Myocyte (in vitro differentiated cells): Measurements from ENCODE around the gene TAF12. TPM values are rescaled to one million over a fixed set of nuclear protein-coding genes. Genes with fewer than 3 reads are reported as not detected.
"Not testable (repeated sequence)": the region's sequence is repeated elsewhere in the genome, so short reads cannot be mapped to it uniquely, and the experiment has no call there.

Source experiments
- DNase-seq: peaks from one replicate; pipeline ENCODE4 v3.0.0-alpha.2; 2012; ENCODE audit warnings: low read depth
- total RNA-seq: library from RNA; depleted of rRNA; stranded (reverse); fragments of >200 nt; gene quantifications from 2 replicates; pipeline ENCODE4 v1.2.3, GENCODE V29; 2014

Gene TAF12
- total RNA-seq, 1 donor from 2014 or later, result 58.6 TPM

DNA sequence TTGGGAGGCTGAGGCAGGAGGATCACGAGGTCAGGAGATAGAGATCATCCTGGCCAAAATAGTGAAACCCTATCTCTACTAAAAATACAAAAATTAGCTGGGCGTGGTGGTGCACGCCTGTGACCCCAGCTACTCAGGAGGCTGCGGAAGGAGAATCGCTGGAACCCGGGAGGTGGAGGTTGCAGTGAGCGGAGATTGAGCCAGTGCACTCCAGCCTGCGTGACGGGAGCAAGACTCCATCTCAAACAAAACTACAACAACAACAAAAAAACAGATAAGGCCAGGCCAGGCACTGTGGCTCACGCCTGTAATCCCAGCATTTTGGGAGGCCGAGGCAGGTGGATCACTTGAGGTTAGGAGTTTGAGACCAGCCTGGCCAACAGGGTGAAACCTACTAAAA, 2.5 kb upstream of the TAF12 start:
- not testable (repeated sequence) for DNase-seq

DNA sequence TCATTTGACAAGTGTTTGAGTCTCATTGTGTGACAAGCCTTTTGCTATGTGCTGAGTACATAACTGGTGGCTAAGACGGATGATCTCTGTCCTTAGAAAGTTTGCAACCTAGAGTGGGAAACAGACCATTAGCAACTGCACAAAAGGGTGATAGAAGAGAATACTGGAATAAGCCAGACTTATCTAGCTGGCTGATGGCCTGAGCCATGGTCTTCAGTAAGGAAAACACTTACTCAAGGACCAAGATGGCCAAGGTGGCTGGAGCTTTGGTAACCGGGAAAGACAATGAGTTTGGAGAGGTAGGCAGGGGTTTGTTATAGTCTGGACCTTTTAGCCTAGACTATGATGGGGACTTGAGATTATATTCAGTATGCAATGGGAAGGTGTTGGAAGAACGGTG, 1.6 kb upstream of the TAF12 start:
- DNase-seq, result no peak

DNA sequence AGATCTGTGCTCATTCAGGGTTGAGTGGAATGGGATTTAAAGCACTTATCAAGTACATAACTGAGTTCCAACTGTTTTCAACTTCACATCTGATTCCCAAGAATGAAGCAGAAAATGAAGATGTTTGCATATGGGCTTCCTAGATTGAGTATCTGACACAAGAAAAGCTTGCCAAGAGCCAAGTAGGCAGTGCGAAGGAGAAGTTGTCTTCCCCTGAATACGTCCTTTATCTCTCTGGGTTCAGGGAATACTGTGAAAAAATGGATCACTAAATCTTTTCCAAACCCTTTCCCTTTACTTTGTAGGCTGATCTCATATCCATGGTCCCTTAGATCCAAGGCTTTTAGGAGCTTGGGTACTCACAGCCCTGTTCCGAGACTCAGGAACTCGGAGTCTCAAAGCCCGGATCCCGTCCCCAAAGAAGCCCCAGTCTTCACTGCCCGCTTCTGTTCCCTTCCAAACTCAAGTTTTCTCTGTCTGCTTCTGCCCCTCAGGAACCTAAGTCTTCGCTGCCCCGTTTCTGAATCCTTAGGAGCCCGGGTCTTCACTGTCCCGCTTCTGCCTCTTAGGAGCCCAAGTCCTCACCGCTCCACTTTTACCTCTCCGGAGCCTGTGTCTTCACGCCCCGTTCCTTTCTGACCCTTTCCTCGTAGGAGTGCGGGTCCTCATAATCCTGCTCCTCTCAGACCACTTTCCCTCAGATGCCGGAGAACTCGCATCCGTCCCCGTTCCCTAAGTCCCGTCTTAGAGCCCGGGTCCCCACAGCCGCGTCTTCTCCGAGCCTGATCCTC, 616 bp downstream of the TAF12 start:
- DNase-seq, result peak; percentile 38

DNA sequence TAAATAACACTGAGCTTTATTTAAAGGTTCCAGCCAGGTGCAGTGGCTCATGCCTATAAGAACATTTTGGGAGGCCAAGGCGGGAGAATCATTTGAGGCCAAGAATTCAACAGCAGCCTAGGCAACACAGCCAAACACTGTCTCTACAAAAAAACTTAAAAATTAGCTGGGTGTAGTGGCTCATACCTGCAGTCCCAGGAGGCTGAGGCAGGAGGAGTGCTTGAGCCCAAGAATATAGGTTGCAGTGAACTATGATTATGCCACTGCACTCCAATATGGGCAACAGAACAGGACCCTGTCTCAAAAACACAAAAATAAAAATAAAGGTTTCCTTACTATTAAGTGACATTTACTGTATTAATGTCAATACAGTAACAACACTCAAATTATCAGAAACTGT, 2.1 kb downstream of the TAF12 start:
- no peak for DNase-seq

DNA sequence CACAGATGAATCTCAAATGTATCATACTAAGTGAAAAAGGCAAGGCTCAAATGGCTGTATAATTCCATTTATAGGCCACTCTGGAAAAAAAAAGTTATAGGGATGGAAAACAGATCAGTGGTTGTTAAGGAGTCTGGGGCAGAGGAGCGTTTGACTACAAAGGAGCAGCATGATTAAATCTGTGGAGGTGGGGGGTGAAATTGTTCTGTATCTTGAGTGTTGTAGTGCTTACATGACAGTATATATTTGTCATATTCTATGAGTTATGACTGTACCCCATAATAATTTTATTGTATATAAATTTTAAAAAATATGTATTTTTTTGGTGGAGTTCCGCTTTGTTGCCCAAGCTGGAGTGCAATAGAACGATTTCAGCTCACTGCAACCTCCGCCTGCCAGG, 10.3 kb downstream of the TAF12 start:
- no peak for DNase-seq

DNA sequence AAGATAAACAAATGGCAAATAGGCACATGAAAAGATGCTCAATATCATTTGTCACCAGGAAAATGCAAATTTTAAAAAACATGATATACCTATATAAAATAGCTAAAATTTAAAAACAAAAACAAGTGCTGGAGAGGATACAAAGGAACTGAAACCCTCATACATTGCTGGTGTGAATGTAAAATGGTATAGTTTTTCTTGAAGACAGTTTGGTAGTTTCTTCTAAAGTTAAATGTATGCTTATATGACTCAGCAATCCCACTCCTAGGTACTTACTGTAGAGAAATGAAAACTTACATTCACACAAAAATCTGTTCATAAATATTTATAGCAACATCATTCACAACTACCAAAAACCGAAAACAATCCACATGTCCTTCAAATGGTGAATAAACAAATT, 11.2 kb downstream of the TAF12 start:
- no peak for DNase-seq

DNA sequence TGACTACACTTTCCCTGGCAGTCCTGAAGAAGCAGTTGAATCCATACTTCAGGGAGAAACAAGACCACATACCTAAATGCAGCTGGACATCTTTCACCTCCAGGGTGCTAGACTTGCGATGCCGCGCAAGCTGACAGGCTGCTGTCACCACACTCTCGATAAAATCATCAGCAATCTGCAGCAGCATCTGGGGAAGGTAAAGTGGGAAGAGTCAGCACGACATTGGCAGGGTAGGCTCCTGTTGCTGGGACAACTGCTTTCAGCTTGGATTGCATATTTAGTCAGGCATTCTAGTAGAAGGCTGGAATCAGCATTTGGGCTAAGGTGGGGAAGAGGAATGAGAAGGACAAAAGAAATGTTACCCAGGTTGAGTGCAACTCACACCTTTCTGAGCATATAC, 29.7 kb downstream of the TAF12 start:
- no peak for DNase-seq

DNA sequence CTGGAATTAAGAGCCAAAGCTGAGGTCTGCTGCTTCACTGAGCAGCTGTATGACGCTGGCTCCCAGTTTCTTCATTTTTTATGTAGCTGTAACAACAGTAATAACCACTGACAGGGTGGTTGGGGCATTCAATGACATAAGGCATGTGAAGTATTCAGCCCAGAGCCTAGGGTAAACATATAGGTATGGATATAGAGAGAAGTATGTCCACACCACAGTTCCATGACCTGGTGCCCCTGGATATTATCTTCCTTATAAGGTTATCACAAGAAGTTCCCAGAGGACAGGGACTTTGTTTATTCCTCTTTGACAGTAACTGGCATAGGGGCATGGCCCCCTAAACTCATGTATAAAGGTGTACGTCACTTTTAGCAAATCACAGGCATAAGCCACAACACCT, 36.1 kb downstream of the TAF12 start:
- DNase-seq, result no peak

DNA sequence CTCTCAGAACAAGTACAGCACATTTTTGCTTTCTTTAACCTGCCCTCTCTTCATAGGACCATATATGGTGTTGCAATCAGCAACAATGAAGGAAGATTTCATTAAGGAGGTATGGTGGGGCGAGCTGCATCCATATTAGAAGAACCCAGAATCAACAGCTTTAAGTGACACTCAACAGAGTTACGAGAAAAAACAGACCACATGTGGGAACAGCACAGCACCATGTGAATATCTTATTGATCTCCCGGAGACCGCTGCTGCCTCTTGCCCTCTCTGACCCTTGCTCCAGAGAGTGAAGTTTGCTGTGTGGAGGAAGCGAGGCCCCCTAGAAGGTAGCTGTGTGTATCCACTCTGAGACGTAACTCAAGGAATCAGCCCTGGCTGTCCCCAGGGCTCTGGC, 37.9 kb downstream of the TAF12 start:
- no peak for DNase-seq

DNA sequence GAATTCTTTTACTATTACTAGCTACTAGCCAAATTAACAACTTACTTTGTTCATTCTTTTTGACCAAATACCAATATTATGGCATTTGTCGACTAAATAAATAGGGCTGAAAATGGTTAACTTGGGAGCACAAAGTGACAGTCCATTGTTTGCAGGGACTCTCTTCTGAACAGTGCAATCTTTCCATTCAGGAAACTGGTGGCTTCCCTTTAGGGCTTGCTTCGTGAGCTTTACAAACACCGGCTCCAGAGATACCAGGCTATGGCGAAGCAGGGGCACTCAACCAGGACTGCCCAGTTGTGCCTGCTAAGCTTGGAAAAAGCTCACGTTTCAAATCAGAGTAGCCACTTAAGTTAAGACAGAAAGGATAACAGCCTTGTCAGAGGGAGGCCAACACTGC, 38.5 kb downstream of the TAF12 start:
- DNase-seq, result no peak

DNA sequence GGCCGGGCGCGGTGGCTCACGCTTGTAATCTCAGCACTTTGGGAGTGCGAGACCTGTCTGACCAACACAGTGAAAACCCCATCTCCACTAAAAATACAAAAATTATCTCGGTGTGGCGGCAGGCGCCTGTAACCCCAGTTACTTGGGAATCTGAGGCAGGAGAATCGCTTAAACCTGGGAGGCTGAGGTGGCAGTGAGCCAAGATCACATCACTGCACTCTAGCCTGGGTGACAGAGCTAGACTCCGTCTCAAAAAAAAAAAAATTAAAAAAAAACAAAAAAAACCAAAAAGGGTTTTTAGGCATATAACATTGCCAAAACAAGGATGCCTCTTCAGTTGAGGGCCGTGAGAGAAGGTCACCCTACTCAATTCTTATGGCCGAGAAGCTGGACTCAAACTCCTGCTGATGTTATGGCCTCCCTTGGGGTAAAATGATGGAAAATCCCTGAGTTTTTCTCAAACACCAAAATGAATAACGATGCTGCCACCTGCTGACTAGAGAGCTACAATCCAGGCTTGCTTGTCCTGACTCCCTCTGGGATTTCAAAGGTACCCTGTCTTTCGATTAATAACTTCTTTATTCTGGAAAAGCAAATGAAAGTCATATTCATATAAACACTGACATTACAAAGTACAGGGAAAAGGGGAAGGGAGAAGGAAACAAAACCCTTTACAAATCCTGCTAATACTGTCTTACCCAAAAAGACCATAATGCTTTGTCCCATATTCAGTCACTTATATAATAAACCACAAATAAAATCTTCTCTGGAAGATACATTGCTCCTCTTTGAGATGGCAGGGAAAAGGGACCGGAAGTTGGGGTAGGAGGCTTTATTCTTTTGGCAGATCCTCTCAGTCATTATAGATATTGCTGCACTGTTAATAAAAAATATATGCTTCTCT, 40.1 kb downstream of the TAF12 start:
- DNase-seq, result peak; percentile 84

DNA sequence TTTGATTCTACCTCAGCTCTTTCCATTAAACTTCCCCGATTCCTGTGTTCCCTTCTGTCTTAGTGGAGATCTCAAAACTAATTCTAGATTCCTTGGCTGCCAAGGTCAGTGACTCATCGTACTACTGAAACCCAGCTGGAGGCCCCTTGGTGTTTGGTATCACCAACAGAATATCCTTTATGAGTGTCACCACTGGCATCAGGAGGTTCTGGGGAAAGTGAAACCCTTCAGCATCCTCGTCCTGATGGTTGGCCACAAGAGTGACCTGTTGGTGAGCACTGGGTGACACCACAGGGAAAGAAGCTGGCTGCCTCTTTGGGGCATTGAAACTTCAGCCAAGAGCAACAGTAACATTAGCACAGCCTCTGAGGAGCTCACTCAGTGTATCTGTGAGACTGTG, 41.2 kb downstream of the TAF12 start:
- DNase-seq, result peak; percentile 97

DNA sequence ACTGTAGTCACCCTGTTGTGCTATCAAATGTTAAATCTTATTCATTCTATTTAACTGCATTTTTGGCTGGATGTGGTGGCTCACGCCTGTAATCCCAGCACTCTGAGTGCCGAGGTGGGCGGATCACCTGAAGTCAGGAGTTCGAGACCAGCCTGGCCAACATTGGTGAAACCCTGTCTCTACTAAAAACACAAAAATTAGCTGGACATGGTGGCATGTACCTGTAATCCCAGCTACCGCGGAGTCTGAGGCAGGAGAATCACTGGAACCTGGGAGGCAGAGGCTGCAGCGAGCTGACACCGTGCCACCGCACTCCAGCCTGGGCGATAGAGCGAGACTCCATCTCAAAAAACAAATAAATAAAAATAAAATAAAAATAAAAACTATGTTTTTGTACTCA, 46.6 kb downstream of the TAF12 start:
- DNase-seq, result not testable (repeated sequence)

DNA sequence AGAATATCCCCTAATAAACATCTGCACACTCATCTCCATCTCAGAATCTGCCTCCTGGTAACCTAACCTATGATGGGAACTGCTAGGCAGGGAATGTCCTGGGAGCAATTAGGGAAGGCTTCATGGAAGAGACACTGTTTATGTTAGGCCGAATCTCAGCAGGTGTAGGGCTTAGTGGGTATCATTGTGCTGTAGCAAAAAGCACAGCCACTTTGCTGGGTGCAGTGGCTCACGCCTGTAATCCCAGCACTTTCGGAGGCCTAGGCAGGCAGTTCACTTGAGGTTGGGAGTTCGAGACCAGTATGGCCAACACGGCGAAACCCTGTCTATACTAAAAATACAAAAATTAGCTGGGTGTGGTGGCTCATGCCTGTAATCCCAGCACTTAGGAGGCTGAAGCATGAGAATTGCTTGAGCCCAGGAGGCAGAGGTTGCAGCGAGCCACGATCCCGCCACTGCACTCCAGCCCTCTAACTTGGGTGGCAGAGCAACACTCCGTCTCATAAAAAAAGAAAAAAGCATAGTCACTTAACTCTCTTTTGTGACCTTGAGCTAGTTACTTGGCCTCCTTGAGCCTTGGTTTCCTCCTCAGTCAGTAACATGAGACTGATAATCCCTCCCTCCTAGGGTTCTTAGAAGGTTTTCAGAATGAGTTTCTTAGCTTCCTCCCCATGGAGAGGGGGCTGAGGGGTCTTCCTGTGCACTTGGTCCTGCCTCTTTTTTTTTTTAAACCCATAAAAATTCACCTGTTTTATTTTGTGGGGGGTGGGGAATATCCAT, 47.3 kb downstream of the TAF12 start:
- DNase-seq, result no peak

DNA sequence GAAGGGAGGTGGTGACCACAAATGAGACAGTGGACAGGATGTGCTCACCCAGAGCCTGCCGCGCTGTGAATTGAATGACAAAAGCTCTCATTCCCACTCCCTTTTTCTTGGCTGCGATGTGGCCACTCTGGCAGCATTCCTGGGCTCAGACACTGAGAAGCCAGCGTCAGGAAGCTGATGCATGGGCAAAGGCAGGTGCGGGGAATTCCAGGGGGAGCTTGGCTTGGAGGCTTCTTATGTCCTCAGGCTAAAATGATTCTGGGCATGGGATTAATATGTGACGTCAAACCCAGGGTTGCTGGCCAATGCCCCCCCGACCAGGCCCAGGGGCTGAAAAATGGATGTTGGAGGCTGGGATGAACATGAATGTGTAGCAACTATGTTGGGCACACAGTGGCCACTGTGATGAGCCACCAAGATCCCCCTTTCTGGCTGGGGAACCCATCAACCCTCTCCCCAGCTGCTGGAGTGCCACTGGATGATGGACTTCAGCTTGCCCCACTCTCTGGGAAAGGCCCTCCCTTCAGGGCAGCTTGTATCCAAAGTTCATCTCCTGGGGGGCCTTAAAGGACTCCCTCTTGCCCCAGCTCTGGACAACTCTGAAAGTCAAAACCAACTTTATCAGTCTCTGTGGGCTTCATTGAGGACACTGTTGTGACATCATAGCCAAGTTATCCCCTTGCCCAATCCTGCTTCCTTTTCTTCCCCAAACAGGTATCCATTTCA, 48.0 kb downstream of the TAF12 start:
- DNase-seq, result peak; percentile 73

DNA sequence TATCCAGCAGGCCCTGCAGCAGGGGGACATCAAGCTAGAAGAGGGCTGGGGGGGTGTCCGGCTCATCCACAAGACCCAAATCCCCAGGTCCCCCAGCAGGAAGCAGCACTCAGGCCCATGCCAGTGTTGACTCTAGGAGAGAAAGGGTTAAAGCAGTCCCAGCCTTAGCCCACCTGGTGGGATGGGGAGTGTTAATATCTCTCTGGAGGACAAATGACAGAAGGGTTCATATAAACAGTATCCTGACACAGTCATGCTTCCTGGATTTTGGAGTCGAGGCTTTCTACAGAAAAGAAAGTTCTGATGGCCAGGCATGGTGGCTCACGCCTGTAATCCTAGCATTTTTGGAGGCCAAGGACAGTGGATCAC, 48.9 kb downstream of the TAF12 start:
- DNase-seq, result not testable (repeated sequence)

DNA sequence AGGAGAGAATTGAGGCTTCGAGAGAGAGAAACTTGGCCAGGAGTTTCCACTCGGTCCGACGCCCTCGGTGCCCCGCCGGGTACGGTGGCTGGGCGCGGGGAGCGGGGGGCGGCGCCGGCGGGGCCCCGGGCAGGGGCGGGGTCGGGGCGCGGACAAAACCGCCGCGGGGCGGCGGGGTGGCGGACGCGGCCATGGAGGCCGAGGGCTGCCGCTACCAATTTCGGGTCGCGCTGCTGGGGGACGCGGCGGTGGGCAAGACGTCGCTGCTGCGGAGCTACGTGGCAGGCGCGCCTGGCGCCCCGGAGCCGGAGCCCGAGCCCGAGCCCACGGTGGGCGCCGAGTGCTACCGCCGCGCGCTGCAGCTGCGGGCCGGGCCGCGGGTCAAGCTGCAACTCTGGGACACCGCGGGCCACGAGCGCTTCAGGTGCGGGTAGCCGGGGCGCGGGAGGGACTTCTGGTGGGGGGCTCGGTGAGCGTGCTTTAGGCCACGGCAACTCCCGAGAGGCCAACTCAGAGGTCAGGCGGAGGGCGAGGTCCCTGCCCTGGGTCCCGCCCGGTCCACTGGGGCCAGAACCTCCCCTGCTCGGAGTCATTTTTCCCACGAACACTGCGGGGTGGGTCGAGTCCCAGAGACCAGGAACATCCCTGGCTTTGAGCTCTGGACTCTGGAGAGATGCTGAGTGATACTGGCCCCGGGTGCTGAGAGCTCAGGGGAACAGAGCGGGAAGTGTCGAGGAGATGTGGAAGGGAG, 50.4 kb downstream of the TAF12 start:
- DNase-seq, result no peak

DNA sequence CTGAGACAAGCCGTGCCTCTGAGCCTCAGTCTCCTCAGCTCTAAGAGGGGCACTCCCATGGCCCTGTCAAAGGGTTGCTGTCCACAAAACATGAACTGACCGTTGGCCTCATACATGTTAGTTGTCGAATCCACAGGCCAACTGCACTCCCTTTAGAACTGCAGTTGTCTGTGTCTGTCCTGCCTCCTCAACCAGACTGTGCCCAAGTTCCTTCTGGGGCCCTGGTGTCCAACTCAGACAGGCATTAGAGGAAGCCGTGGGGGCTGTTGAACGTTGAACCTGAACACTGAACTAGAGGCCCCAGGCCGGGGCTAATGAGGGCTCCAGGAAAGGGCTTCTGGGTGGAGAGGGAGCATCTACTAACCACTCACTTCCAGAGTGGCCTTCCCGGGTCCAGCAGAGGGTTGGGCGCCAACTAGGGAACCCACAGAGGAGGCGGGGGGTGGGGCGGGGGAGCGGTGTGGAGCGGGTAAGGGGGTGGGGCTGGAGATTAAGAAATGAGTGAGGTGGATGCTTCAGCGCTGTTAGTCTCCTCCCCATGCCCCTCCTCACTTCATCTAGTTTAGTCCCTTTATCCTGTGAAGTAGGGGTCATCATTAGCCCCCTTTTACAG, 51.1 kb downstream of the TAF12 start, which contains the start of gene RAB42:
Gene RAB42 (plus strand): TSS at position 558 of the 613 bp plus-strand sequence. CDS start 247 bp downstream, outside the sequence.
- peak; percentile 37 for DNase-seq

DNA sequence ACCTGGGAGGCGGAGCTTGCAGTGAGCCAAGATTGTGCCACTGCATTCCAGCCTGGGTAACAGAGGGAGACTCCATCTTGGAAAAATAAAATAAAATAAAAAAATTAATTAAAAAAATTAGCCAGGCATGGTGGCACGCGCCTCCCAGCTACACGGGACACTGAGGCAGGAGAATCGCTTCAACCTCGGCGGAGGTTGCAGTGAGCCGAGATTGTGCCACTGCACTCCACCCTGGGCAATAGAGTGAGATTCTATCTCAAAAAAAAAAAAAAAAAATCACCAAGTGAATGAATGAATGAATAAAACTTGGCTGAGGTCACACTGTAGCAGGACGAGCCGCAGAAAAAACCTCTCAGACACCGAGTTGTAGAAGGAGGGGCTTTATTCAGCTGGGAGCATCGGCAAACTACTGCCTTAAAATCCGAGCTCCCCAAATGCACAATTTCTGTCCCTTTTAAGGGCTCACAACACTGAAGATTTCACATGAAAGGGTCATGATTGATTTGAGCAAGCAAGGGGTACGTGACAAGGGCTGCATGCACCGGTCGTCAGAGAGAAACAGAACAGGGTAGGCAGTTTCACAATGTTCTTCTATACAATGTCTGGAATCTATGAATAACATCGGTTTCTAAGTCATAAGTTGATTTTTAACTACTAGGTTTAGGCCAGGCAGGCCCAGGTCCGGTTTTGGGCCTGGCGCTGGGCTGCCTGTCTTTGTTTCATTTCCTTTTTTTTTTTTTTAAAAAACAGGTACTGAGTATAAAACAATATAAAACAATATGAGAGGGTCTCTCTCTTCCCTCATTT, 56.1 kb downstream of the TAF12 start:
- not testable (repeated sequence) for DNase-seq
